DMS 273 (cell line): ENCODE measurements around the gene IFIT3.
"Not testable (repeated sequence)": the region's sequence is repeated elsewhere in the genome, so short reads cannot be mapped to it uniquely, and the experiment has no call there.

ENCODE experiments used
- DNase-seq: peaks from one replicate; lab custom pipeline; 2025; ENCODE audit not compliant: unreplicated experiment; lab: John Stamatoyannopoulos, UW

Gene IFIT3

GRCh38 chr10:89303161-89303560 is 24.6 kb upstream of the IFIT3 start:
- DNase-seq: no peak

GRCh38 chr10:89304026-89304425 is 23.8 kb upstream of the IFIT3 start:
- no peak for DNase-seq

GRCh38 chr10:89304446-89304845 is 23.4 kb upstream of the IFIT3 start:
- no peak for DNase-seq

- no peak for DNase-seq
These were observed 22.9 kb upstream of the IFIT3 start for GRCh38 chr10:89304925-89305324.

- no peak for DNase-seq
These were observed 21.9 kb upstream of the IFIT3 start for GRCh38 chr10:89305766-89306433.

GRCh38 chr10:89306434-89307268 is 21.1 kb upstream of the IFIT3 start:
- no peak for DNase-seq

GRCh38 chr10:89307269-89307577 is 20.6 kb upstream of the IFIT3 start:
- DNase-seq: no peak

- DNase-seq: no peak
These were observed 19.5 kb upstream of the IFIT3 start for GRCh38 chr10:89308266-89308665.

- no peak for DNase-seq
These were observed 19.1 kb upstream of the IFIT3 start for GRCh38 chr10:89308736-89309135.

GRCh38 chr10:89309156-89310055 is 18.4 kb upstream of the IFIT3 start:
- DNase-seq: no peak

- no peak for DNase-seq
These were observed 17.5 kb upstream of the IFIT3 start for GRCh38 chr10:89310056-89310893.

- no peak for DNase-seq
These were observed 14.8 kb upstream of the IFIT3 start for GRCh38 chr10:89312973-89313372.

GRCh38 chr10:89314676-89315075 is 13.1 kb upstream of the IFIT3 start:
- DNase-seq: no peak

- DNase-seq: not testable (repeated sequence)
These were observed 9.8 kb upstream of the IFIT3 start for GRCh38 chr10:89318047-89318446.

GRCh38 chr10:89325081-89325480 is 2.7 kb upstream of the IFIT3 start:
- not testable (repeated sequence) for DNase-seq

- not testable (repeated sequence) for DNase-seq
These were observed 1.9 kb upstream of the IFIT3 start for GRCh38 chr10:89325856-89326255.

GRCh38 chr10:89329151-89329550 is 1.4 kb downstream of the IFIT3 start:
- no peak for DNase-seq

GRCh38 chr10:89330014-89330413 is 2.2 kb downstream of the IFIT3 start:
- DNase-seq: not testable (repeated sequence)

GRCh38 chr10:89330537-89331212 is 2.9 kb downstream of the IFIT3 start:
- no peak for DNase-seq

- not testable (repeated sequence) for DNase-seq
These were observed 3.8 kb downstream of the IFIT3 start for GRCh38 chr10:89331487-89332122.
